ENCODE measurements around the gene LKAAEAR1.

The LKAAEAR1 gene

DNA sequence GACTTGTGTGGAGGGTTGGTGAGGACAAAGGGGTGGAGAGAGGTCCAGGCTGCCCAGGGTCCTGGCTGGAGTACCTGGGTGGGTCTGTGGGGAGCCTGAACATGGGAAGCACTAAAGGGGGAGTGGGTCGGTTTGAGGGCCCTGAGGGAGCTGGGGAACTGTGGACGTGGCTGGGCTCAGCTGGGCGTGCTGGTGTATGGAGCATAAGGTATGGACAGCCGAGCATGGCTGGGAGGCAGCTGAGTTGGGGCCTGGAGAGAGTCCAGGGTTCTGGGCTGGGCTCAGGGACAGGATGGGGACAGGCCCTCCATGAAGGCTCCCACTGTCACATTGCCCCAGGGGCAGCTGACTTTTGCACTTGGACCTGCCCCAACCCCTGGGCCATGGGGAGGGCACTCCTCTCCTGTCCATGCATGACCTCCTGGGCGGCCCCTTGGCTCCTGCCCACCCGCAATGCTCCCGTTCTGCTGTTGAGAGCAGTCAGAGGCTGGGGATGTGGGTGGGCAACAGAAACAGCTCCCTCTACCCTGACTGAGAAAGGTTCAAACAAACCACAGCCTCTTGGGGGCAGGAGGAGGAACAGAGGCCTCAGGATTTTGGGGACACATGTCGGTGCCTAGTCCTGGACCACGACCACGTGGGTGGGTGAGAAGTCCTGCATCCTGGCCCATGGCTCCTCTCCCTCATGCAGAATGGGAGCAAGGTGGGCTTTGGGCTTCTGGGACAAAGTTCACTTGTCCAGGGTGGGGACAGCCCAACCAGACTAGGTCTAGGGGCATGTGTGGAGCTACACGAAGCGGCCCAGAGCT lies 43.8 kb downstream of the LKAAEAR1 start:
- no peak overlapping the region for H3K4me3 ChIP-seq (ENCODE audit: low read depth, low read length)
- TF ChIP-seq, protein P1, sequence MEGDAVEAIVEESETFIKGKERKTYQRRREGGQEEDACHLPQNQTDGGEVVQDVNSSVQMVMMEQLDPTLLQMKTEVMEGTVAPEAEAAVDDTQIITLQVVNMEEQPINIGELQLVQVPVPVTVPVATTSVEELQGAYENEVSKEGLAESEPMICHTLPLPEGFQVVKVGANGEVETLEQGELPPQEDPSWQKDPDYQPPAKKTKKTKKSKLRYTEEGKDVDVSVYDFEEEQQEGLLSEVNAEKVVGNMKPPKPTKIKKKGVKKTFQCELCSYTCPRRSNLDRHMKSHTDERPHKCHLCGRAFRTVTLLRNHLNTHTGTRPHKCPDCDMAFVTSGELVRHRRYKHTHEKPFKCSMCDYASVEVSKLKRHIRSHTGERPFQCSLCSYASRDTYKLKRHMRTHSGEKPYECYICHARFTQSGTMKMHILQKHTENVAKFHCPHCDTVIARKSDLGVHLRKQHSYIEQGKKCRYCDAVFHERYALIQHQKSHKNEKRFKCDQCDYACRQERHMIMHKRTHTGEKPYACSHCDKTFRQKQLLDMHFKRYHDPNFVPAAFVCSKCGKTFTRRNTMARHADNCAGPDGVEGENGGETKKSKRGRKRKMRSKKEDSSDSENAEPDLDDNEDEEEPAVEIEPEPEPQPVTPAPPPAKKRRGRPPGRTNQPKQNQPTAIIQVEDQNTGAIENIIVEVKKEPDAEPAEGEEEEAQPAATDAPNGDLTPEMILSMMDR (conservative IDR thresholded peaks at IDR 0.05; ENCODE audit: low read depth, low read length), result no peak
- no peak for DNase-seq (ENCODE audit: low read depth)

DNA sequence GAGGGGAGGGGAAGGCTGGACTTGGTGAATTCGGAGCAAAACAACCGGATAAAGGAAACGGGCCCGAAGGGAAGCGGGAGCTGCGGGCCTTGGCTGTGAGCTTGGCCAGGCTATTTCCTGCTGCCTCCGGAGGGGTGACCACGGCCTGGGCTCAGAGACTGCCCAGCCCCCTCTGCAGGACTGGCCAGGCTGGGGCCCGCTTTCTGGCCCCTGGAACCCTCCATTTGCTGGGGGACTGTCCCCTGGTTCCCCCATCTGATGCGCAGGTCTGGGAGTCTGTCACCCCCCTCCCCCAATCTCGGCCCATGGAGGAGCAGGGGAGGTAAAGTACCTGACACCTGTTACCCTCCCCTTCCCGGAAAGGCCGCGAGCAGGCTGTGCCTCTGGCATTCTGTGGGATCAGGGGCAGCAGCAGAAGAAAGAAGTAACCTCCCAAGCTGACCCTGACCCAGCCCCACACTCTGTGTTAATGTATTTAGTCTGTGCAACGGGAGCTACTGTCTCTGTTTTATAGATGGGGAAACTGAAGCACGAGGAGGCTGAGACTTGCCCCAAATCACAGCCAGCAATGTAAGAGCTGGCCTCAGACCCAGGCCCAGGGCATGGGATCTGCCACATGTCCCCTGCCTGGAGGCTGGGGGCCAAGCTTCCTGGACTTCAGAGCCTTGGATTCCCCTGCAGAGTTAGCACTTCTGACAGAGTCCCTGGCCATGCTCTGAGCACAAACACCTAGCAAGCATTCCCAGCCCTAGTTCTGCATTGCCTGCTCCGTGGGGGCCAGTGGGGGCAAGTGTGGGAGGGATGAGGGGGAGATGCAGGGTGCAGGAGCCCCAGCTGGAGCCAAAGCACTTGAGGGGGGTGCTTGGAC lies 44.7 kb downstream of the LKAAEAR1 start:
- peak overlapping the region; percentile 37 for H3K4me3 ChIP-seq (ENCODE audit: low read depth, low read length)
- DNase-seq (ENCODE audit: low read depth), result no peak
- TF ChIP-seq, protein P1 (conservative IDR thresholded peaks at IDR 0.05; ENCODE audit: low read depth, low read length), result no peak

DNA sequence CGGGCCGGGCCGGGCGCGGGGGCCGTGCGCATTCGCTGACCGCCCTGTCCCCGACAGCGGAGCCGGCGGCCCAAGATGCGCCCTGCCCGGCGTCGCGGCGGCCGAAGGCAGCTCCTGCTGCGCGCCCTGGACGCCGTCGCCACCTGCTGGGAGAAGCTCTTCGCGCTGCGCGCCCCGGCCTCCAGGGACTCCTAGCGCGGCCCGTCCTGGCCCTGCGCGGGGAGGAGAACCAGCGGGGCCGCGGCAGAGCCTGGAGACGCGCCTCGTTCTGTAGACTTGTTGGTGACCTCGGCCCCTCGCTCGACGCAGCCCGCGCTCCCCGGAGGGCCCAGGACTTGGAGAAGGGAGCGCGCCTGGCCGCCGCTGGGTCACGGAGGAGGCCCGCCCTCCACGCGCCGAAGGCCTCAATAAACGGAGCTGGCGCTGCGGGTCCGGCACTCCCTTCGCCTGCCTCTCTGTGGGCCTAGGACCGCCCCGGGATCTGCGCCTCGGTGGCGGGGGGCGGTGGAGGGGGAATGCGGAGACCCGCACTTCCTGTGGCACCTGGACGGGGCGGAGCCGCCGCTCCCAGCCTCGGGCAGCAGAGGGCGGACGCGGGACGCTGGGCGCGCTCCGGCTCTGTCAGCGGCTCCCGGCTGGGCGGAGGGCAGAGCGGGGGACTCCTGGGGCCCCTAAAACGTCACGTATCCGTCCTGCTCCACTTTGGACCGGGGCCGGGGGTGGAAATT lies 45.5 kb downstream of the LKAAEAR1 start:
- H3K4me3 ChIP-seq (ENCODE audit: low read depth, low read length), result peak overlapping the region; percentile 37
- DNase-seq (ENCODE audit: low read depth), result peak; percentile 53
- TF ChIP-seq, protein P1 (conservative IDR thresholded peaks at IDR 0.05; ENCODE audit: low read depth, low read length), result peak; percentile 59

DNA sequence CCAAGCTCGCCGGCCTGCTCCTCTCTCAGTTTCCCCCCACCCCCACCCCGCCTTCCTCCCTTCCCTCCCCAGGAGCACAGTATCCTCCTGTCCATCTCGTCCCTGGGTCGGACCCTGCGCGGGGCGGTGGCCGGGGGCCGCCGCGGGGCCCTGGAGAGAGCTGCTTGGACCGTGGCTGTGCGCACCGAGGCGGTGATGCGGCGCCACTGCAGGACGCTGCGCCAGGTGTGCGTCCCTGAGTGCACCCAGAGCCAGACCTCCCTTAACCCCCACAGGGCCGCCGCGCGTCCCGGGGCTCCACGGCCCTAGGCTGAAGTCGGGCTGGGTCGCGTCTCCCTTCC lies 46.0 kb downstream of the LKAAEAR1 start:
- DNase-seq (ENCODE audit: low read depth), result no peak
- H3K4me3 ChIP-seq (ENCODE audit: low read depth, low read length), result no peak overlapping the region
- TF ChIP-seq, protein P1 (conservative IDR thresholded peaks at IDR 0.05; ENCODE audit: low read depth, low read length), result no peak

DNA sequence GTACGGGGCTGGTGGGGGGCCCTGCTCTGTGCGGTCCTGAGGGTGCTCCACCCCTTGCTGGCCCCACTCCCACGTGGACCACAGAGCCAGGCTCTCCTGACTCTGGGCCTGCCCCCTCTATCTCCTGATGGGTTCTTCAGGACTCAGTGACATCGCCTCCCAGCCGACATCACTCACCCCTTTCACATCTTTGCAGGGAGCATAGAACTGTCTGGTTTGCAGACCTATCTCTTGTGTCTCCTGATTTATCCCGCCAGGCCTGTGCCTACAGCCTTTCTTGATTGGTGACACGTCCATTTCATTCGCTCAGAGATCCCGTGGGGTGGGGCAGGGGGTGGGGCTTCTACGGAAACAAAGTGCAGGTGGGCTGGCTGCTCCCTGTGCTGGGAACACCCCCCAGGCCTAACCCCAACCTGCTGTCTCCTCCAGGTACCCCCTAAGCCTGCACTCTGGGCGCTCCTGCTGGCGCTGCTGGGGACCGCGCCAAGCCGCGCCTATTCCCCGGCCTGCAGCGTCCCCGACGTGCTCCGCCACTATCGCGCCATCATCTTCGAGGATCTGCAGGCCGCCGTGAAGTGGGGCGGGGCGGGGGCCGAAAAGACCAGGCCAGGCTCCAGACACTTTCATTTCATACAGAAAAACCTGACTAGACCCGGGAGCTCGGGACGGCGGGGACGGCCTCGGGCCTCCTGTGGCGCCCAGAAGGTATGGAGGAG lies 46.5 kb downstream of the LKAAEAR1 start:
- no peak for DNase-seq (ENCODE audit: low read depth)
- H3K4me3 ChIP-seq (ENCODE audit: low read depth, low read length), result no peak overlapping the region
- TF ChIP-seq, protein P1 (conservative IDR thresholded peaks at IDR 0.05; ENCODE audit: low read depth, low read length), result no peak

DNA sequence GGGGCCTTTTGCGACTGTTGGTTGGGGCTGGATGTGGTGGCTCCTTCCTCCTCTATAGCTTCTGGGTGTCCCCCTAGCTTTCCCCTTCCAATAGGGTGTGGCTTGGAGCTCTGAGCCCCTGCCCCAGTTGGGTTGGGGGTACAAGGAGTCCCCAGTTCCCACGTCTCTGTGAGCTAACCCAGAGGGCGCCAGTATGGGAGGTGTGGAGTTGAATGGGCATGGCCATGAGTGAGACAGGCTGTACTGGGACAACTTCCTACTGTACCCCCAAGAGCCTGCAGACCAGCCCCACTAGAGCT lies 47.0 kb downstream of the LKAAEAR1 start:
- DNase-seq (ENCODE audit: low read depth), result no peak
- no peak overlapping the region for H3K4me3 ChIP-seq (ENCODE audit: low read depth, low read length)
- TF ChIP-seq, protein P1 (conservative IDR thresholded peaks at IDR 0.05; ENCODE audit: low read depth, low read length), result no peak
